NT2/D1 (cell line): Measurements from ENCODE around the gene LILRB3.

ENCODE experiments used
- DNase-seq: peaks from one replicate; pipeline ENCODE4 v3.0.0-alpha.2; 2011; ENCODE audit warnings: low read depth, low spot score
- H3K27me3 ChIP-seq: 2 replicates; pipeline ENCODE4 v1.6.0; 2011; ENCODE audit warnings: mild to moderate bottlenecking; ENCODE audit not compliant: insufficient read length, insufficient read depth
- H3K36me3 ChIP-seq: 2 replicates; pipeline ENCODE4 v1.6.1; 2011; ENCODE audit warnings: mild to moderate bottlenecking, low read length, mixed read lengths; ENCODE audit not compliant: insufficient read depth, insufficient read length
- H3K4me1 ChIP-seq: 2 replicates; pipeline ENCODE4 v1.5.1; 2011; ENCODE audit not compliant: insufficient read depth, insufficient read length
- H3K4me3 ChIP-seq: 2 replicates; pipeline ENCODE4 v1.5.1; 2011; ENCODE audit warnings: low read depth; ENCODE audit not compliant: insufficient read length
- H3K9ac ChIP-seq: 2 replicates; pipeline ENCODE4 v1.6.0; 2011; ENCODE audit warnings: low read depth; ENCODE audit not compliant: insufficient read length
- H3K9me3 ChIP-seq: 2 replicates; pipeline ENCODE4 v1.5.1; 2011; ENCODE audit warnings: mild to moderate bottlenecking, low read length; ENCODE audit not compliant: insufficient read depth
- SUZ12 ChIP-seq: IDR thresholded peaks from 2 replicates; pipeline ENCODE4 v1.6.1; 2011; ENCODE audit not compliant: insufficient read length, insufficient read depth; ENCODE audit errors: extremely low read depth
- YY1 ChIP-seq: IDR thresholded peaks from 2 replicates; pipeline ENCODE4 v1.6.1; 2011; ENCODE audit not compliant: insufficient read length, insufficient read depth
- ZNF274 ChIP-seq: IDR thresholded peaks from 2 replicates; pipeline ENCODE4 v1.6.1; 2011; ENCODE audit warnings: mild to moderate bottlenecking, low read depth, low read length

The LILRB3 gene

GRCh38 chr19:54169149-54169740 is 53.6 kb downstream of the LILRB3 start:
- Histone ChIP-seq H3K9ac (no peak overlapping the region), H3K4me1 (peaks cover 11% of the 10 kb centered on the region), H3K36me3 (no peaks in the 10 kb centered on the region), H3K27me3 (no peaks in the 10 kb centered on the region), H3K4me3 (no peak overlapping the region), H3K9me3 (no peaks in the 10 kb centered on the region)
- DNase-seq: no peak
- TF ChIP-seq ZNF274: no peak
- TF ChIP-seq YY1: no peak
- no peak for TF ChIP-seq SUZ12

DNA sequence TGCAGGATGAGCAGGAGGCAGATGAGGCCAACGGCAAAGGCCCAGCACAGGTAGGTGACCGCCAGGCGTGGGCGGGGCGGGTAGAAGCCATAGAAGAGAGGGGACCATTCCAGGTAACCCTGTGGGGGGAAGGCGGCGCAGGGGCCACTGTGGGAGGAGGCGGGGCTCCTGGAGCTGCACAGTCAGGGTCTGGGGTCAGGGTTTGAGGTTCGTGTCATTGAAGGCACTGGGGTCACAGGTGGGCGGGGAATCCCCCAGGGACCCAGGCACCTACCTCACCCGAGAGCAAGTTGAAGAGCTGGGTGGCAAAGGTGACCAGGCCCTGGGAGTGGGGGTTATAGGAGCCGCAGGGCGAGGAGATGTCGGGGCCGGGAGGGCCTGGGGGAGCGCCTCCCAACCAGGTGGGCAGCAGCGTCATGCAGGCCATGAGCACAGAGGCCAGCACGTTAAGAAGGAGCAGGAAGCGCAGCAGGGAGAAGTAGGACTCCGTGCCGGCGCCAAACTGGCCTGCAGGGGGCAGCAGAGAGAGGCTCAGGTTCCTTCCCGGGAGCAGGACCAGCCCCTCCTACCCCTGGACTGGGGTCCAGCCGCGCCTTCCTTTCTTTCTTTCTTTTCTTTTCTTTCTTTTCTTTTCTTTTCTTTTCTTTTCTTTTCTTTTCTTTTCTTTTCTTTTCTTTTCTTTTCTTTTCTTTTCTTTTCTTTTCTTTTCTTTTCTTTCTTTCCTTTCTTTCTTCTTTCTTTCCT is 54.5 kb downstream of the LILRB3 start:
- no peak for DNase-seq
- TF ChIP-seq ZNF274: no peak
- no peak for TF ChIP-seq SUZ12
- no peak for TF ChIP-seq YY1
- Histone ChIP-seq H3K36me3 (peaks cover 2% of the 10 kb centered on the region), H3K4me3 (no peak overlapping the region), H3K4me1 (peaks cover 9% of the 10 kb centered on the region), H3K27me3 (no peaks in the 10 kb centered on the region), H3K9me3 (no peaks in the 10 kb centered on the region), H3K9ac (no peak overlapping the region)
